ENCODE data around the gene FLRT2.

FLRT2 gene

DNA sequence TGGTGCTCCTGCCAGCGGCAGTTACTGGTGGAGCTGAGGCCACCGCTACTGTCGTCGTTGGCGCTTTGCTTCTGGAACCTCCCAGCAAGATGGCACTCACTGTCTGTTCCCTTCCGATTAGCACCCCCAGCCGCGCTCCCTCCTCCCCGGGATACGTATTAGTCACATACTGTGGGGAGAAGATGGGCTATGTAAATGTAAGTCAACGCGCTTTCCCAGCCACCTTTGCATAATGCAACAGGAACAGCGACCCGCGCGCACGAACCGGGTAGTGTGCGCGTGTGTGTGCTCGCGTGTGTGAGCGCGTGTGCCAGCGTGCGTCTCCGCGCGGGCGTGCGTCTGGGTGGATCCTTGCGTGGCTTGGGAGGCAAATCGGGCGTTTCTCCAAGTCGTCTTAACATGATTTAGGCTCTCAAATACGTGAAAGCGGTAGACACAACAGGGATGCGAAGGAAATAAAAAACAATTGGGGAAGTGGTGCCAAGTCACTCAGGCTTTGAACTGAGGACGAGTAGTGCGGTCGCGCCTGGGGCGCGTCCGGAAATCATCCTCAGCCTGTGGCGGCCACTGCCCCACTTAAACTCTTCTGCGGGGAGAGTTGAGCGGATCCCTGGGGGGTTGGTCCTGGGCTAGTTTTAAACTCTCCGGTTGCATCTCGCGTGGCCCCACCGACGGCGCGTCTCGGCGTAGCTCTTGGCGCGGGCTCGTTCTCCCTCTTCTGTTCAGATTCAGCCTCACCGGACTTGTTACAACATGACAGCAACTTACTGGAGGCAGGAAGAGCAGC, 1.8 kb downstream of the FLRT2 start:
- DNase-seq, result no peak

DNA sequence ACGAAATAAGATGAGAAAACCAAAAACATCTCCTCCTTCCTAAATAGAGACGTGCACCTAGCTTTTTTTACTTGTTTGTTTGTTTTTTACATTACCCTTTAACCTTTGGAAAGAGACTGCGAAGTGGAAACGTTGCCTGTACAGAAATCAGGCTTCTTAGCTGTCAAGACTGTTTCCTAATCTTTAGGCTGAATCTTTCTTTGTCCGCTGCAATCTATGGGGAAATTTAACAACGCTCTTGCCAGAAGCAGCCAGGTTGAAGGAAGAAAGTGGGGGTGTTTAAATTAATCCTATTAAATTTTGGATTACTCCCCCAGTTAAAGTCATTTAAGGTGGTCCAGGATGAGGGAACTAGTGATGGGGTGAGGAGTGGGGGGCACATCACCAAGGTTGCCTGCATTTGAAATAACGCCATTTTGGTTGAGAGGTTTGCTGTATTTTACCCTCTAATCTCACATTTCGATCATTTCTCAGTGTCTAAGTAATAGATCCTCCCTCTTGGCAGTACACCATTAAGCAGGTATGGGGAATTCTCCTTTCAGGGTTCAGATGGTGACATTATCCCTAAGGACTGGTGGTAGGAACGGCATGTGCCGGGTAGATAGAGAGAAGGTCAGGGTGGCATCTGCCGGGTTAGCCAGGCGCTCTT, 2.6 kb downstream of the FLRT2 start:
- DNase-seq, result no peak

DNA sequence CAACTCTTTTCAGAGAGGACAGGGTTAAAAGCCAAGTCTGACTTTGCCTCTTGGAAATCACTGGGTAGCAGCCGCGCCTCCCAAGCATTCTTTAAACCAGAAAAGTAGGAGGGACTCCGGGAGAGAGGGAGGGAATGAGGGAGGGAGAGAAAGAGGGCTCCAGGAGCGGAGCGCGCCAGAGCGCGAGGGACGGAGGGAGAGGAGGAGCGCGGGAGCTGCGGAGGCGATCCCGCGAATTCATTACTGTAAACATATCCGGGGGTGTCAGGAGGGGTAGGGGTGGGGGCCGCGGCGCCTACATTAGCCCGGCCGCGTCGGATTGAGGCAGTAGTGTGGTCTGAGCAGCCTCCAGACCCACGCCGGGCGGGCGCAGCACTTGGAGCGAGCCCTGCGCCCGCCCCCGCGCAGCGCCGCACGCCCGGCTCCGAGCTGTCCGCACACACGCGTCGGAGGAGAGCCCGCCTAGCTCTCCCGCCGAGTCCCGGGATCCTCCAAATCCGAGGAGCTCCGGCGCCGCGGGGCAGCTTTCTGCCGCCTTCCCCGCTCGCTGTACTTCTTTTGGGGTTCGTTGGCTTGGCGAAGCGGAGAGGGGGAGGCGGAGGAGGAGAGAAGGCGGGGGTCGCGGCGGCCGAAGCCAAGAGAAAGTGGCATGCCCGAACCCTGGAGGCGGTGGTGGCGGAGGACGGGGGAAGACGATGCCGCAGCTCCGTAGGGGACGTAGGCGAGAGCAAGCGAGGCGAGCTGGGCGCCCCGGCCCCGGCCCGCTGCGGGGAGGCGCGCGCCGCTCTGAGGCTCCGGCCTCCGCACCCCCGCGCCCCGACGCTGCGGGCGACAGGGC, 3.3 kb downstream of the FLRT2 start:
- no peak for DNase-seq

GRCh38 chr14:85533861-85534291, 3.9 kb downstream of the FLRT2 start:
- no peak for DNase-seq

DNA sequence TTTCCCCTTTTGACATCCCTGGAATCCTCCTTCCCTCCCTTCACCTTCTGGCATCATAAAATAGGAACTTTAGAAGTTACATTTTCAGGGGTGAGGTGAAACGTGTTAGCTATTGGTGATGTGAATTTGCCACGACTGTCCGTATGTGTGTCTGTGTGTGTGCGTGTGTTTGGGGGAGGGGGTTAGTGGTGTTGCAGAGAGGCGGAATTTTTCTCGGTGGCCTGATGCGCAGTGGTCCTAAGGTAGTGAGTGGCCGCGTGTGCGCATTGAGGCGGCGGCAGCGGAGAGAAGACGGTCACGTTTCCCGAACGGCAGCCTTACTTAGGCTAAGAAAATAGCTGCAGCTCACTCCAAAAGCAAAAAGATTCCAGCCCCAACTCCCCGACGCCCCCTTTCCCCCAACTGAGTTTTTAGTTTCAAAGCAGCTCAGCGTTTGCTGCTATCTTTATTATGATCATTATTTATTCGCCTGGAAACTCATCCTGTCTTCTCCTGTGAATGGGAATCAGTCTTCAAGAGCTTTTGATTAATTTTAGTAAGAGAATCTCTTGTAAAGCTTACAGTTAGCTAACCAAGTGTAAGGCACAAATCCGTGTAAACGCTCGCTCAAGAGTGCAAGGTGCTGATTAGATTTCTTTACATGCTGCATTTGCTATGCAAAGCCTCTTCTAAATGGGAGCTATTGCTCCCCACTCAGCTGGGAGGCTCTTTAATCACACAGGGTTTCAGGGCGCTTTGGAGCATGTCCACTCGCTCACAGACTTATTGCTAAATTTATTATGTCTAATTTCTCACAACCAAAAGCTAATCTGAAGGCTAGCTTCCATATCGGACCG, 4.7 kb downstream of the FLRT2 start:
- DNase-seq, result no peak

GRCh38 chr14:85535321-85535720, 5.4 kb downstream of the FLRT2 start:
- no peak for DNase-seq

GRCh38 chr14:85535991-85536832, 6.3 kb downstream of the FLRT2 start:
- DNase-seq, result no peak

- no peak for DNase-seq
These were observed 6.9 kb downstream of the FLRT2 start for GRCh38 chr14:85536833-85537190.

- no peak for DNase-seq
These were observed 7.6 kb downstream of the FLRT2 start for GRCh38 chr14:85537526-85537925.

GRCh38 chr14:85538636-85539035, 8.7 kb downstream of the FLRT2 start:
- no peak for DNase-seq

- DNase-seq, result no peak
These were observed 9.6 kb downstream of the FLRT2 start for GRCh38 chr14:85539510-85539909.

DNA sequence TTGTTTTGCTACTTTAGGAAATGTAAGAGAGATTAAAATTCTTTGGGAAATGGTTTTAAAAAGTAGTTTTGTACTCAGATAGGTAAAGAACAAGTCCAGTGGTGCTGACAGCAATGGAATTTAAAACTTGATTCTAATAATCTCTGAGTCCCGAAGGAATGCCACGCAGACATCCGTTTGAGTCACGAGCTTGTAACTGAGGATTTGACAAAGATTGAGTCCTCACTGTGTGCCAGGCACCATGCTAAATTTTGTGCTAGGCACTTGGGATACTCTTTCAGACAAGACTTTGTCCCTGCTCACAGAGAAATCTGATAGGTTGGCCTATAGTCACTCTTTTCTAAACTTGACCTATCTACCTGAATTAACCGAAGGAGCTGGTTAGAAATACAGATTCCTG, 12.7 kb downstream of the FLRT2 start:
- no peak for DNase-seq

DNA sequence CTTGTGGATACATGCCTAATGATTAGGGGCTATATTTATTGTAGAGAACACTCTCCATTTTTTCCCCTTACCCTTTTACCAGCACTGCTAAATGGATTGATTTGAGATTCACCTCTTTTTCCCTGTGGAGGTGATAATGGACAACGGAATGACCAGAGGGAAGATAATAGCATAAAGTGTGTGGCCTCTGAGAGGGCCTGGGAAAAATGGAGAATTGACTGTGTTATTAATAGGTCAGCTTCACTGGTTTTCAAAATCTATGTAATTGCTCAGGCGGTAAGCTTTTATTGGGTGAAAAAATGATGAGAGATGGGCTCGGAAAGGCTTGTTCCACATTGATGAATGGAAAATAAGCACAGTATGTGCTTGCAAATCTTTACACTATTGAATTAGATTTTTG, 15.8 kb downstream of the FLRT2 start:
- no peak for DNase-seq

- no peak for DNase-seq
These were observed 16.4 kb downstream of the FLRT2 start for GRCh38 chr14:85546390-85546789.

DNA sequence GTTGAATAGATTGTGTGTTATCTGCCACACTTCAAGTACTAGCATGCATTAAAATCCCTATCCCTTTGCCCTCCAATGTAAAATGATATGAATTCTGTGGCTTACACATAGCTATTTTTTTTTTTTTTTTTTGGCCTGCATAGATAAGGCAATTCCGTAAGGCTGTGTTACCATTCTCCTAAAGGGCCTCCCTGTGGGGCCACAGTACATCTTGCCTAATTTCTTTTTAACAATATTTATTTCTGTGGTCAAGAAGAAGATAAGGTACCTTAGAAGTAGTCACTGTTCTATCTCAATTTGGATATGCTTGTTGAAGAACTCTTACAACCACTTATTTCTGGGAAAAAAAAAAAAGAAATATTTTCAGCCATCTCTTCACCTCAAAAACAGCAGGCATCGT, 19.8 kb downstream of the FLRT2 start:
- no peak for DNase-seq

- no peak for DNase-seq
These were observed 24.2 kb downstream of the FLRT2 start for GRCh38 chr14:85554106-85554505.

GRCh38 chr14:85556267-85556666, 26.3 kb downstream of the FLRT2 start:
- no peak for DNase-seq

DNA sequence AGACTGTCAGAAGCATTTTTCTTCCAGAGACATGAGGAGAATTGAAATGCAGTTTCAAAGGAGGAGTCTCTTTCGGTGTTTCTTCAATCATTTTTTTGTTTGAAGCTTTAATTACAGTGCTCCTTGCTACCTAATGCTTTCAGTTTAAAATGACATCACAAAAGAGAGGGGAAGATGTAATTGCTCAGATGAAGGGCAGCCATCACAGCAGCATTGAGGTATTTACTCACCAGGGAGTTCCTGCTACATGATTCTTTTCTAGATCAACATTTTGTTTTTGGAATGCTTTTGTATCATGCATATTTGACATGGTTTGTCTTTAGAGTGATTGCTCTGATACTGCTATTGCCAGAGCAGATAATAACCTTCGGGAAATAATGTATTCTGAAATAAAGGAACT, 28.6 kb downstream of the FLRT2 start:
- no peak for DNase-seq

- DNase-seq, result no peak
These were observed 32.7 kb downstream of the FLRT2 start for GRCh38 chr14:85562630-85563029.

- DNase-seq, result no peak
These were observed 35.0 kb downstream of the FLRT2 start for GRCh38 chr14:85564841-85565527.

- DNase-seq, result no peak
These were observed 35.9 kb downstream of the FLRT2 start for GRCh38 chr14:85565862-85566296.

All from GDM1 (cell line).